Neural crest cell (in vitro differentiated cells): ENCODE data around the gene NUBPL. TPM values are rescaled to one million over a fixed set of nuclear protein-coding genes. Genes with fewer than 3 reads are reported as not detected.
"Not testable (repeated sequence)": the region's sequence is repeated elsewhere in the genome, so short reads cannot be mapped to it uniquely, and the experiment has no call there.

Source experiments
- DNase-seq: peaks from one replicate; pipeline ENCODE4 v3.0.0; 2021; ENCODE audit warnings: low read depth, mixed read lengths, low spot score
- H3K27ac Mint-ChIP-seq: one replicate; pipeline ENCODE4 v1.8.0; 2021; ENCODE audit warnings: mild to moderate bottlenecking, mixed read lengths; ENCODE audit not compliant: unreplicated experiment
- H3K27me3 Mint-ChIP-seq: 2 replicates; pipeline ENCODE4 v1.8.0; 2021; ENCODE audit warnings: low read depth, mild to moderate bottlenecking, mixed read lengths
- H3K36me3 Mint-ChIP-seq: 2 replicates; pipeline ENCODE4 v1.8.0; 2021; ENCODE audit warnings: low read depth, mild to moderate bottlenecking, mixed read lengths
- H3K4me1 Mint-ChIP-seq: 2 replicates; pipeline ENCODE4 v1.8.0; 2021; ENCODE audit warnings: mixed read lengths
- H3K4me3 Mint-ChIP-seq: one replicate; pipeline ENCODE4 v1.8.0; 2021; ENCODE audit warnings: mild to moderate bottlenecking, mixed read lengths
- H3K9me3 Mint-ChIP-seq: 2 replicates; pipeline ENCODE4 v1.8.0; 2021; ENCODE audit warnings: mixed read lengths
- CTCF ChIP-seq: fragments of 200-600 bp; sonication (generic); conservative IDR thresholded peaks from 2 replicates; pipeline ENCODE4 v1.5.0; 2021; ENCODE audit warnings: antibody characterized with exemption, mild to moderate bottlenecking
- total RNA-seq: library from RNA; stranded (reverse); gene quantifications from 2 replicates; pipeline ENCODE4 v1.2.1, GENCODE V29; 2021

NUBPL gene
- total RNA-seq, 1 donor from 2014 or later: 13.2 TPM

GRCh38 chr14:31842899-31843298 is 281.7 kb downstream of the NUBPL start:
- Mint-ChIP-seq H3K4me1 (no peaks in the 10 kb centered on the region), H3K36me3 (peaks cover 8% of the 10 kb centered on the region), H3K27me3 (no peaks in the 10 kb centered on the region), H3K27ac (no peak overlapping the region), H3K9me3 (peaks cover 3% of the 10 kb centered on the region), H3K4me3 (no peak overlapping the region)
- no peak for TF ChIP-seq CTCF
- no peak for DNase-seq

GRCh38 chr14:31843361-31844091 is 282.3 kb downstream of the NUBPL start:
- Mint-ChIP-seq H3K9me3 (peaks cover 3% of the 10 kb centered on the region), H3K36me3 (peaks cover 8% of the 10 kb centered on the region), H3K27me3 (no peaks in the 10 kb centered on the region), H3K27ac (no peak overlapping the region), H3K4me1 (no peaks in the 10 kb centered on the region), H3K4me3 (no peak overlapping the region)
- DNase-seq: no peak
- no peak for TF ChIP-seq CTCF

- Mint-ChIP-seq H3K27me3 (no peaks in the 10 kb centered on the region), H3K4me1 (no peaks in the 10 kb centered on the region), H3K27ac (no peak overlapping the region), H3K36me3 (peaks cover 29% of the 10 kb centered on the region), H3K9me3 (peaks cover 9% of the 10 kb centered on the region), H3K4me3 (no peak overlapping the region)
- no peak for DNase-seq
- TF ChIP-seq CTCF: no peak
Observed at GRCh38 chr14:31854508-31855075, 293.4 kb downstream of the NUBPL start.

GRCh38 chr14:31855262-31855661 is 294.1 kb downstream of the NUBPL start:
- H3K27me3 Mint-ChIP-seq: no peaks in the 10 kb centered on the region
- no peak for DNase-seq

GRCh38 chr14:31856003-31856402 is 294.8 kb downstream of the NUBPL start:
- H3K36me3 Mint-ChIP-seq: peaks cover 32% of the 10 kb centered on the region
- not testable (repeated sequence) for DNase-seq

More at GRCh38 chr14:31855262-31855661, 294.1 kb downstream of the NUBPL start:
- Mint-ChIP-seq H3K4me3 (no peak overlapping the region), H3K9me3 (peaks cover 9% of the 10 kb centered on the region), H3K27ac (no peak overlapping the region), H3K36me3 (peaks cover 29% of the 10 kb centered on the region), H3K4me1 (no peaks in the 10 kb centered on the region)
- TF ChIP-seq CTCF: no peak

GRCh38 chr14:31858868-31859267 is 297.7 kb downstream of the NUBPL start:
- H3K27me3 Mint-ChIP-seq: no peaks in the 10 kb centered on the region
- no peaks in the 10 kb centered on the region for H3K4me1 Mint-ChIP-seq
- H3K9me3 Mint-ChIP-seq: peaks cover 17% of the 10 kb centered on the region
- peaks cover 41% of the 10 kb centered on the region for H3K36me3 Mint-ChIP-seq
- TF ChIP-seq CTCF: no peak
- no peak overlapping the region for H3K4me3 Mint-ChIP-seq
- no peak overlapping the region for H3K27ac Mint-ChIP-seq
- no peak for DNase-seq

More at GRCh38 chr14:31856003-31856402, 294.8 kb downstream of the NUBPL start:
- H3K27me3 Mint-ChIP-seq, H3K27ac Mint-ChIP-seq, H3K4me3 Mint-ChIP-seq, H3K4me1 Mint-ChIP-seq: not testable (repeated sequence)
- H3K9me3 Mint-ChIP-seq: peaks cover 13% of the 10 kb centered on the region
